Natural killer cell (primary cell): ENCODE data around the gene KLHL3. TPM values are rescaled to one million over a fixed set of nuclear protein-coding genes. Genes with fewer than 3 reads are reported as not detected.

Source experiments
- ATAC-seq, 3 donors: fragments of 150-1000 bp in 2 of 3; fragments of 200-7000 bp in 1 of 3; cut with Tn5 transposase; 1 replicate in 1 of 3; 2 replicates in 2 of 3; pipeline ENCODE4 v1.10.0; 2021; ENCODE audit warnings: mild to moderate bottlenecking in 2 of 3, moderate library complexity in 2 of 3
- DNase-seq, 2 donors: peaks; one replicate each; pipeline versions ENCODE4 v3.0.0 to v3.0.0-alpha.2; 2013 to 2021; ENCODE audit warnings: mixed read lengths in 1 of 2
- H3K27ac ChIP-seq: one replicate; pipeline ENCODE4 v1.5.1; 2013; ENCODE audit warnings: mild to moderate bottlenecking, low read length
- H3K27me3 ChIP-seq: one replicate; pipeline ENCODE4 v1.6.1; 2013; ENCODE audit warnings: low read length; ENCODE audit not compliant: control insufficient read depth, insufficient read depth
- H3K36me3 ChIP-seq: one replicate; pipeline ENCODE4 v1.6.1; 2013; ENCODE audit warnings: low read length; ENCODE audit not compliant: control insufficient read depth, insufficient read depth
- H3K4me1 ChIP-seq: one replicate; pipeline ENCODE4 v1.6.1; 2013; ENCODE audit warnings: low read length; ENCODE audit not compliant: control insufficient read depth, insufficient read depth
- H3K4me3 ChIP-seq: one replicate; pipeline ENCODE4 v1.5.1; 2013; ENCODE audit warnings: low read length
- H3K9me3 ChIP-seq: one replicate; pipeline ENCODE4 v1.6.1; 2013; ENCODE audit warnings: low read length; ENCODE audit not compliant: control insufficient read depth, insufficient read depth
- H3K27ac Mint-ChIP-seq, 2 donors: one replicate each; pipeline ENCODE4 v1.8.0; 2022; ENCODE audit warnings: mild to moderate bottlenecking in 2 of 2, mixed read lengths in 2 of 2, moderate library complexity in 1 of 2
- H3K27me3 Mint-ChIP-seq, 2 donors: one replicate each; pipeline ENCODE4 v1.8.0; 2022; ENCODE audit warnings: low read depth in 2 of 2, mixed read lengths in 2 of 2
- H3K36me3 Mint-ChIP-seq: one replicate; pipeline ENCODE4 v1.8.0; 2022; ENCODE audit warnings: mixed read lengths
- H3K4me1 Mint-ChIP-seq, 2 donors: one replicate each; pipeline ENCODE4 v1.8.0; 2022; ENCODE audit warnings: mixed read lengths in 2 of 2
- H3K4me3 Mint-ChIP-seq: one replicate; pipeline ENCODE4 v1.8.0; 2022; ENCODE audit warnings: mild to moderate bottlenecking, moderate library complexity, mixed read lengths
- H3K9me3 Mint-ChIP-seq, 2 donors: one replicate each; pipeline ENCODE4 v1.8.0; 2022; ENCODE audit warnings: mixed read lengths in 2 of 2
- WGBS: methylation state at CpG from one replicate; pipeline ENCODE4 v1.1.7; 2013; ENCODE audit warnings: missing lambda C conversion rate; ENCODE audit not compliant: insufficient coverage; 5-methylcytosine and 5-hydroxymethylcytosine counted together
- intact Hi-C: fragments of 100-400 bp; cut with micrococcal nuclease; formaldehyde crosslinking; loops from one replicate; pipeline ENCODE4 v1.14.2; 2022
- total RNA-seq, 4 donors: library from RNA; stranded (reverse); fragments of 120-200 nt in 1 of 4; gene quantifications; one replicate each; pipeline versions ENCODE4 v1.2.3 to v1.2.4, GENCODE V29; 2013 to 2022
- TF ChIP-seq, protein P1 (sequence below): fragments of 200-600 bp; IDR thresholded peaks from one replicate; pipeline ENCODE4 v1.8.0; 2022; ENCODE audit warnings: antibody characterized with exemption

The KLHL3 gene
- total RNA-seq, 3 donors from 2014 or later (not counting 1 experiment from before 2014, with no cell fraction given): 11.2 to 14.0 (median 13.2) TPM

DNA sequence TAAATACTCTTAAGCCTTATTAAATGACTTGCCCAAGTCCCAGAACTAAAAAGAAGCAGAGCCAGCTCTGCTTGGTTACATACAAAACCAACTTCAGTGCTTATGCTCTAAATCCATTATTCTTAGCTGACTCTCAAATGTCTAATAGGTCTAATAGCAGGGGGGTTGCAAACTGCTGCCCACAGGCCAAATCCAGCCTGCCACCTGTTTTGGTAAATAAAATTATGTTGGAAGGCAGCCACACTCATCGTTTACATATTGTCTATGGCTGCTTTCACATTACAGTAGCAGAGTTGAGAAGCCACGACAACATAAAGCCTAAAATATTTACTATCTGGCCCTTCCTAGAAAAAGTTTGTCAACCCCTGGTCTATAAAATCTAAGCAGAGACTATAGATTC, 69.0 kb downstream of the KLHL3 start:
- Histone ChIP-seq H3K9me3 (no peaks in the 10 kb centered on the region), H3K4me3 (no peak overlapping the region), H3K36me3 (no peaks in the 10 kb centered on the region), H3K4me1 (peaks cover 7% of the 10 kb centered on the region), H3K27me3 (no peaks in the 10 kb centered on the region), H3K27ac (peak overlapping the region; percentile 25)
- peaks cover 13 to 20% of the 10 kb centered on the region in 2 donors for H3K4me1 Mint-ChIP-seq
- no peak for ATAC-seq
- H3K27me3 Mint-ChIP-seq: no peaks in the 10 kb centered on the region
- DNase-seq: no peak
- intact Hi-C loops: no loop called here
- peak overlapping the region; percentile 0 for H3K4me3 Mint-ChIP-seq
- 67% methylated on average over 2 of the region's 2 CpGs for WGBS
- no peaks in the 10 kb centered on the region for H3K9me3 Mint-ChIP-seq
- H3K27ac Mint-ChIP-seq: peak overlapping the region; percentile 45 to 83
- no peaks in the 10 kb centered on the region for H3K36me3 Mint-ChIP-seq
- TF ChIP-seq, protein P1, sequence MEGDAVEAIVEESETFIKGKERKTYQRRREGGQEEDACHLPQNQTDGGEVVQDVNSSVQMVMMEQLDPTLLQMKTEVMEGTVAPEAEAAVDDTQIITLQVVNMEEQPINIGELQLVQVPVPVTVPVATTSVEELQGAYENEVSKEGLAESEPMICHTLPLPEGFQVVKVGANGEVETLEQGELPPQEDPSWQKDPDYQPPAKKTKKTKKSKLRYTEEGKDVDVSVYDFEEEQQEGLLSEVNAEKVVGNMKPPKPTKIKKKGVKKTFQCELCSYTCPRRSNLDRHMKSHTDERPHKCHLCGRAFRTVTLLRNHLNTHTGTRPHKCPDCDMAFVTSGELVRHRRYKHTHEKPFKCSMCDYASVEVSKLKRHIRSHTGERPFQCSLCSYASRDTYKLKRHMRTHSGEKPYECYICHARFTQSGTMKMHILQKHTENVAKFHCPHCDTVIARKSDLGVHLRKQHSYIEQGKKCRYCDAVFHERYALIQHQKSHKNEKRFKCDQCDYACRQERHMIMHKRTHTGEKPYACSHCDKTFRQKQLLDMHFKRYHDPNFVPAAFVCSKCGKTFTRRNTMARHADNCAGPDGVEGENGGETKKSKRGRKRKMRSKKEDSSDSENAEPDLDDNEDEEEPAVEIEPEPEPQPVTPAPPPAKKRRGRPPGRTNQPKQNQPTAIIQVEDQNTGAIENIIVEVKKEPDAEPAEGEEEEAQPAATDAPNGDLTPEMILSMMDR: no peak

DNA sequence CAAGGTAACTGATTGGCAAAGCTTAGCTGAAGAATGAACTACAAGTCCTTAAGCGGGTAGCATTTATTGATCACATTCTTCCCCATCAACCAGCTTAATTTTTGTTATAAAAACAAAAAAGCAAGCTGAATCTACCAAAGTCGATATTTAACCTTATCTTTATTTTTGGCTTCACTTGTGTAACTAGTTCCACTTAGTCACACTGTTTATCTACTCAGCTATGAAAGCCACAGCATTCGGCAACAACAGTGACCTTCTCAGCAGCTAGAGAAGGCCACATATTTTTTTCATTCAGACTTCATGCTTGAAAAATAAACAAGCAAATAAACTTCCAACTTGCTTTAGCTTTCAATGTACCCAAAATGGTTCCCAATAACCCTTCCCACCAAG, 69.4 kb downstream of the KLHL3 start:
- Histone ChIP-seq H3K27me3 (no peaks in the 10 kb centered on the region), H3K4me3 (no peak overlapping the region), H3K36me3 (no peaks in the 10 kb centered on the region), H3K27ac (peak overlapping the region; percentile 25), H3K9me3 (no peaks in the 10 kb centered on the region), H3K4me1 (peaks cover 7% of the 10 kb centered on the region)
- WGBS: 33% methylated on average over 3 of the region's 3 CpGs
- peak overlapping the region; percentile 51 for H3K4me3 Mint-ChIP-seq
- intact Hi-C loops: no loop called here
- no peaks in the 10 kb centered on the region for H3K9me3 Mint-ChIP-seq
- no peak for DNase-seq
- H3K27ac Mint-ChIP-seq: peak overlapping the region; percentile 45 to 83
- H3K4me1 Mint-ChIP-seq: peaks cover 13 to 20% of the 10 kb centered on the region in 2 donors
- peak; percentile 18 to 63 (median 29) for ATAC-seq
- no peaks in the 10 kb centered on the region for H3K36me3 Mint-ChIP-seq
- H3K27me3 Mint-ChIP-seq: no peaks in the 10 kb centered on the region
- TF ChIP-seq, protein P1: no peak

DNA sequence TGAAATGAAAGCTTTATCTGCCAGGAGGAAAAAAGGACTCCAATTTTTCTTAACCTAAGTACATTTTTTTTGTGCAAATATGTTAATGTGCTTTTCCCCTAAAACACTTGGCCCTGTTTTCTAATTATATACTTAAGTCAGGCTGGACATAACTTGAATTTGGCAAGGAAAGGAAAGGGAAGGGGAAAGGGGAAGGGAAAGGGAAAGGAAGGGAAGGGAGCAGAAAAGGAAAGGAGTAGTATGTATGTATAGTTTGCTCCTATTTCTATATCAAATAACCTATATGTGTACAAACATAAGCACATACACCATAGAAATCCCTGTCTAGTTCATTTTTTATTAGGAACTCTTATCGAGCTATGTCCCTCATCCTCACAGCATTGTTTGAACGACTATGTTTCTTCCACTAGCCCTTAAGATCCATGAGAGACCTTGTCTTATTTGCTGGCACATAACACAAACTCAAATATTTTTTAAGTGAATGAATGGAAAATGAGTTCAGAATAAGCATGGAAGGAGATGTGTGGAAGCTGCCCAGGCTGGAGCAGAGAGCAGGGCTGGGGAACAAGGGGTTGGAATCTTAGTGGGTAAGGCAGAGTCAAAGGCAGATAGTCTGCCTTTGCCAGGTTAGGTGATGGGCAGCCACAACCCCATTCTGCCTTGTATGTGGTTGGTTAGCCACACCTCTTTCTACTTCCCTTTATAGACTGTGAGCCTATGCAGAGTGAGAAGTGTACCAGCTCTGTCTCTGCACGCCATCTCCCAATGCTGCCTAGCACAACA, 70.0 kb downstream of the KLHL3 start:
- Mint-ChIP-seq H3K27me3 (no peaks in the 10 kb centered on the region), H3K4me1 (peaks cover 13 to 20% of the 10 kb centered on the region in 2 donors), H3K4me3 (peak overlapping the region; percentile 51), H3K27ac (peak overlapping the region; percentile 45 to 83), H3K36me3 (no peaks in the 10 kb centered on the region), H3K9me3 (no peaks in the 10 kb centered on the region)
- intact Hi-C loops: no loop called here
- peak; percentile 93 to 100 (median 98) for ATAC-seq
- H3K4me3 ChIP-seq: no peak overlapping the region
- no peaks in the 10 kb centered on the region for H3K9me3 ChIP-seq
- DNase-seq: peak; percentile 18 to 69
- H3K27ac ChIP-seq: peak overlapping the region; percentile 25
- H3K4me1 ChIP-seq: peaks cover 7% of the 10 kb centered on the region
- H3K27me3 ChIP-seq: no peaks in the 10 kb centered on the region
- WGBS: 42% methylated on average over 3 of the region's 3 CpGs
- H3K36me3 ChIP-seq: no peaks in the 10 kb centered on the region
- TF ChIP-seq, protein P1: no peak
